ENCODE measurements around the gene DIAPH1.

DIAPH1 gene

GRCh38 chr5:141570655-141571054 lies 48.1 kb downstream of the DIAPH1 start:
- TF ChIP-seq ZFP3 (tag by site-specific recombination; IDR thresholded peaks at IDR 0.05; ENCODE audit: low read depth) (no peak), SP7 (tag by site-specific recombination; IDR thresholded peaks at IDR 0.05) (no peak), ZNF518A (tag by site-specific recombination; conservative IDR thresholded peaks at IDR 0.05; ENCODE audit: low read depth) (no peak), ZBTB21 (tag by site-specific recombination; IDR thresholded peaks at IDR 0.05) (no peak), GFI1B (tag by site-specific recombination; IDR thresholded peaks at IDR 0.05) (no peak), ZNF10 (tag by site-specific recombination; IDR thresholded peaks at IDR 0.05) (no peak), MYNN (tag by site-specific recombination; IDR thresholded peaks at IDR 0.05; ENCODE audit: borderline replicate concordance) (no peak), ZNF639 (tag by site-specific recombination; IDR thresholded peaks at IDR 0.05) (no peak), HIC1 (tag by site-specific recombination; IDR thresholded peaks at IDR 0.05) (no peak), SETDB1 (IDR thresholded peaks at IDR 0.05; ENCODE audit: insufficient read length, low read length) (no peak), ZBTB48 (tag by site-specific recombination; IDR thresholded peaks at IDR 0.05) (no peak), SP3 (tag by site-specific recombination; IDR thresholded peaks at IDR 0.05) (no peak), ZBTB49 (tag by site-specific recombination; IDR thresholded peaks at IDR 0.05; ENCODE audit: low read depth) (no peak), ZNF776 (tag by site-specific recombination; IDR thresholded peaks at IDR 0.05; ENCODE audit: borderline replicate concordance) (no peak), ZNF785 (tag by site-specific recombination; IDR thresholded peaks at IDR 0.05) (no peak), ZNF521 (tag by site-specific recombination; IDR thresholded peaks at IDR 0.05) (no peak)
- H3K36me3 ChIP-seq (ENCODE audit: control insufficient read depth in 2 of 2, insufficient read depth in 1 of 2, low read length in 2 of 2), result peaks cover 28 to 79% of the 10 kb centered on the region in 2 experiments
- no peaks in the 10 kb centered on the region for H3K4me1 ChIP-seq (ENCODE audit: control insufficient read depth, insufficient read depth, low read length)
- H3K9me3 ChIP-seq (ENCODE audit: control insufficient read depth, insufficient read depth, low read depth, low read length), result no peaks in the 10 kb centered on the region
- no peak overlapping the region for H3K4me3 ChIP-seq (ENCODE audit: low read depth, low read length)
- CTCF ChIA-PET, result interaction anchor here (0.6 to 1.4 kb wide), 7 partner anchors 13 to 614 kb away, joined by 3 to 6 read pairs (median 4); partner anchors contain the start of genes PCDHB13, PCDHGA1, PCDHGA12 and PCDHGA6
- POLR2A ChIA-PET, result interaction anchor here (0.6 kb wide), 1 partner anchor 330 kb away, joined by 3 read pairs; no protein-coding TSS in a partner anchor
- H3K27ac ChIP-seq (ENCODE audit: extremely low read depth, low read depth, low read length), result no peak overlapping the region
